Keratinocyte (primary cell): ENCODE results near the gene NUDT12.

Experiments
- CTCF ChIP-seq, 3 experiments: IDR thresholded peaks in 1 of 3; conservative IDR thresholded peaks in 1 of 3; optimal IDR thresholded peaks in 1 of 3; 2 replicates in 2 of 3; 3 replicates in 1 of 3; pipeline versions ENCODE3 to v1.5.1; 2011; ENCODE audit warnings: low read length in 3 of 3, mild to moderate bottlenecking in 3 of 3, moderate library complexity in 2 of 3, control low read depth in 1 of 3, inconsistent platforms in 1 of 3; ENCODE audit not compliant: insufficient read depth in 2 of 3; ENCODE audit errors: extremely low read depth in 1 of 3
- EZH2 ChIP-seq: IDR thresholded peaks from one replicate; pipeline ENCODE4 v1.6.1; 2012; ENCODE audit warnings: inconsistent platforms, mild to moderate bottlenecking, low read length, moderate library complexity

DNA sequence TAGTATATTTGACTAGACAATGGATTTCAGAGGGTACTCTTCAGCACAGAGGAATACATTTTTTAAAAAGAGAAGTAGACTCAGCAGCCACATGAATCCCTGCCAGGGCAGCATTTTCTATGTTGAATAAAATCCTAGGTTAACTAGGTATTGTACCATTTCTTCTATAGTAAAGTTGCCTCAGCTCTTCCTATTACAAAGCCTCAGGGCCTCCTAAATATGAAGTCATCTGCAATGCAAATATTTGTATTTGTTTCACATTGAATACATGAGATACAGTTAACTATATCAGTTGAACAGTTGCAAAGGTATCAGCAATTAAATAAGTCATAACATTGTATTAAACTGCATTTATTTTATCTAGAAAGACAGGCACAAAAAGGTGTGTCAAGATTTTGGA is 59.5 kb downstream of the NUDT12 start:
- TF ChIP-seq CTCF (optimal IDR thresholded peaks at IDR 0.05 in 1 of 3, IDR thresholded peaks at IDR 0.05 in 1 of 3, conservative IDR thresholded peaks at IDR 0.05 in 1 of 3; ENCODE audit: extremely low read depth in 1 of 3, insufficient read depth in 2 of 3, low read length in 3 of 3), result no peak
- no peak for TF ChIP-seq EZH2
